HepG2 (cell line): Measurements from ENCODE around the gene PITPNM2. TPM values are rescaled to one million over a fixed set of nuclear protein-coding genes. Genes with fewer than 3 reads are reported as not detected.
A peak's percentile ranks its signal among the peaks of the same experiment; 100 is the strongest.

ENCODE experiments used
- ASH2L ChIP-seq: fragments of 300-600, 200-600 bp; sonication (generic); IDR thresholded peaks from 2 replicates; pipeline ENCODE4 v1.7.0; 2017; ENCODE audit warnings: low read depth, mild to moderate bottlenecking, moderate library complexity, mixed read lengths, low read length; ENCODE audit not compliant: insufficient read length
- HNRNPL ChIP-seq: fragments of 200-400 bp; formaldehyde crosslinking; IDR thresholded peaks from 2 replicates; pipeline ENCODE4 v1.6.1; 2017; ENCODE audit warnings: mild to moderate bottlenecking, low read depth, low read length
- HOXA5 ChIP-seq: sonication (generic); formaldehyde crosslinking; IDR thresholded peaks from 2 replicates; pipeline ENCODE4 v1.4.0; 2020; ENCODE audit warnings: missing genetic modification reagents
- NR1H2 ChIP-seq: sonication (generic); formaldehyde crosslinking; IDR thresholded peaks from 2 replicates; pipeline ENCODE4 v1.8.1; 2022; ENCODE audit warnings: low read depth, missing genetic modification reagents, borderline replicate concordance
- RELA ChIP-seq: sonication (generic); formaldehyde crosslinking; IDR thresholded peaks from 2 replicates; pipeline ENCODE4 v1.4.0; 2020; ENCODE audit warnings: missing genetic modification reagents
- SAP130 ChIP-seq: IDR thresholded peaks from 2 replicates; pipeline ENCODE4 v1.6.1; 2016; ENCODE audit warnings: low read depth
- ZNF207 ChIP-seq: fragments of 450-650 bp; IDR thresholded peaks from 2 replicates; pipeline ENCODE4 v1.6.1; 2016; ENCODE audit warnings: antibody characterized with exemption, borderline replicate concordance
- ZNF562 ChIP-seq: sonication (generic); formaldehyde crosslinking; IDR thresholded peaks from 2 replicates; pipeline ENCODE4 v1.8.0; 2022; ENCODE audit warnings: missing genetic modification reagents, borderline replicate concordance
- ZNF782 ChIP-seq: sonication (generic); formaldehyde crosslinking; IDR thresholded peaks from 2 replicates; pipeline ENCODE4 v1.4.0; 2020; ENCODE audit warnings: missing genetic modification reagents, mild to moderate bottlenecking, borderline replicate concordance
- polyA plus RNA-seq, 8 experiments: library from polyadenylated mRNA; depleted of rRNA in 3 of 8; stranded (reverse) in 7 of 8; unstranded in 1 of 8; fragments of >200 nt; fragmentation: Illumina TruSeq in 4 of 8; extraction: Trizol in 4 of 8; gene quantifications; 2 replicates each; pipeline versions ENCODE4 v1.2.1 to v1.2.3, GENCODE V29; 2011 to 2016; ENCODE audit warnings: low read depth in 4 of 8, missing spikeins in 1 of 8, mixed read lengths in 1 of 8; ENCODE audit not compliant: insufficient read depth in 1 of 8
- total RNA-seq, 5 experiments: library from RNA; depleted of rRNA; stranded (reverse); fragments of >200 nt; fragmentation: Illumina TruSeq; extraction: Trizol; gene quantifications; 2 replicates each; pipeline ENCODE4 v1.2.3, GENCODE V29; 2016; ENCODE audit warnings: low read depth in 1 of 5
- TF ChIP-seq, protein P1 (sequence below): sonication (generic); formaldehyde crosslinking; IDR thresholded peaks from 2 replicates; pipeline ENCODE4 v1.9.0; 2021; ENCODE audit warnings: missing genetic modification reagents, mild to moderate bottlenecking, borderline replicate concordance
- TF ChIP-seq, protein P2 (sequence below): sonication (generic); formaldehyde crosslinking; conservative IDR thresholded peaks from 2 replicates; pipeline ENCODE4 v1.5.0; 2020; ENCODE audit warnings: missing genetic modification reagents
- TF ChIP-seq, protein P3 (sequence below): sonication (generic); formaldehyde crosslinking; IDR thresholded peaks from 2 replicates; pipeline ENCODE4 v1.4.0; 2020; ENCODE audit warnings: missing genetic modification reagents
- TF ChIP-seq, protein P4 (sequence below): sonication (generic); formaldehyde crosslinking; IDR thresholded peaks from 2 replicates; pipeline ENCODE4 v1.5.1; 2020; ENCODE audit warnings: mild to moderate bottlenecking, missing genetic modification reagents, moderate library complexity
- TF ChIP-seq, protein P5 (sequence below), 2 experiments: sonication (generic) in 1 of 2; formaldehyde crosslinking in 1 of 2; IDR thresholded peaks; 2 replicates each; pipeline versions ENCODE4 v1.5.1 to v1.6.1; 2011 to 2020; ENCODE audit warnings: borderline replicate concordance in 1 of 2, low read depth in 1 of 2, low read length in 1 of 2, mild to moderate bottlenecking in 1 of 2, missing genetic modification reagents in 1 of 2, moderate library complexity in 1 of 2

Gene PITPNM2
- total and polyA plus RNA-seq, 2 of the 13 experiments (the other 11 are each of a cell fraction or from before 2014, with no cell fraction given), result 4.2 to 5.3 TPM

DNA sequence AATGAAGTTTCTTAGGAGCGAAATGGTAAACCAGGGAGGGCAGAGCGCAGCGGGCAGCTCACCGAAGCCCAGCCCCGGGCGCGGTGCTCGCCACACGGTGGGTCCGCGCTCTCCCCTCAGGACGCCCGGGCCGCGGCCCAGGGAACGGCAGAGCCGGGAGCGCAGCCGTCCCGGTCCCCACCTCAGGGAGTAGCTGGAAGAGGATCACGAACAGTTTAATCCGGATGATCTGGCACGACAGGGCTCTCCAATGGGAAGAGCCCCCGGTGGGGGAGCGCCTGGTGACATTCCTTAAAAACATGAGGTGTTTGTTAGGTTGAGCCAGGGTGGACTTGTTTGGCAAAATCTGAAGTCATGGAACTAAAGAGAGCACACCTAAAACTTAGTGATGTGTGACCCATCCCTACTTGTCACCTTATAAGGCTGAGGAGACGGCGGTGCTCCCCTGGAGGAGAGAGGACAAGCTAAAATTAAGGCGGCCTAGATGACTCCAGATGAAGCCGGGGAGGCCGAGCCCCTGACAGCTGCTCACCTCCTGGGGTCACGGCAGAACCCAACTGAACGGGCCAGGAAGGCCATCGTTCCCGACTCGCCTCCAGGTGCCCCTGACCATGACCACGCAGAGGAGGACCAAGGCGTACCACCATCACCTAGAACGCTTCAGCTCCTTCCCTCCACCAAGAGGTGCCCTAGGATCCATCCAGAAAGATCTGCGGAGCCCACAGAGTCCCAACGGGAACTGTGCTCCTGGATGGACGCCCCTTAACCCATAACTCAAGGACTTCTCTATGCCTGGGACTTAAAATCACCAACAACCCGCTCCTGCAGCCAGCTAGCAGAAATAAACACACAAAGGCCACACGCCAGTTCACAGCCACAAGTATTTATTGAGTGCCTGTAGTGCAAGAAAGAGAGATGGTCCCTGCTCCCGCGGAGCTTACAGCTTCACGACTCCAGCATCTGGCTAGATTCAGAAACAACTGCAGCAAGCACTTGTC lies 866 bp upstream of the PITPNM2 start (continued):
- TF ChIP-seq, protein P1, sequence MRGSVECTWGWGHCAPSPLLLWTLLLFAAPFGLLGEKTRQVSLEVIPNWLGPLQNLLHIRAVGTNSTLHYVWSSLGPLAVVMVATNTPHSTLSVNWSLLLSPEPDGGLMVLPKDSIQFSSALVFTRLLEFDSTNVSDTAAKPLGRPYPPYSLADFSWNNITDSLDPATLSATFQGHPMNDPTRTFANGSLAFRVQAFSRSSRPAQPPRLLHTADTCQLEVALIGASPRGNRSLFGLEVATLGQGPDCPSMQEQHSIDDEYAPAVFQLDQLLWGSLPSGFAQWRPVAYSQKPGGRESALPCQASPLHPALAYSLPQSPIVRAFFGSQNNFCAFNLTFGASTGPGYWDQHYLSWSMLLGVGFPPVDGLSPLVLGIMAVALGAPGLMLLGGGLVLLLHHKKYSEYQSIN (CRISPR knock-in tag), result no peak
- TF ChIP-seq SAP130 (CRISPR knock-in tag) (no peak), ASH2L (peak; percentile 20), ZNF207 (no peak), HOXA5 (CRISPR knock-in tag) (0 out of 2 replicates have a peak, but pooled peaks have one; percentile 31), HNRNPL (no peak), ZNF782 (CRISPR knock-in tag) (no peak), NR1H2 (CRISPR knock-in tag) (no peak), ZNF562 (CRISPR knock-in tag) (no peak), RELA (CRISPR knock-in tag) (no peak)
- TF ChIP-seq, protein P2, sequence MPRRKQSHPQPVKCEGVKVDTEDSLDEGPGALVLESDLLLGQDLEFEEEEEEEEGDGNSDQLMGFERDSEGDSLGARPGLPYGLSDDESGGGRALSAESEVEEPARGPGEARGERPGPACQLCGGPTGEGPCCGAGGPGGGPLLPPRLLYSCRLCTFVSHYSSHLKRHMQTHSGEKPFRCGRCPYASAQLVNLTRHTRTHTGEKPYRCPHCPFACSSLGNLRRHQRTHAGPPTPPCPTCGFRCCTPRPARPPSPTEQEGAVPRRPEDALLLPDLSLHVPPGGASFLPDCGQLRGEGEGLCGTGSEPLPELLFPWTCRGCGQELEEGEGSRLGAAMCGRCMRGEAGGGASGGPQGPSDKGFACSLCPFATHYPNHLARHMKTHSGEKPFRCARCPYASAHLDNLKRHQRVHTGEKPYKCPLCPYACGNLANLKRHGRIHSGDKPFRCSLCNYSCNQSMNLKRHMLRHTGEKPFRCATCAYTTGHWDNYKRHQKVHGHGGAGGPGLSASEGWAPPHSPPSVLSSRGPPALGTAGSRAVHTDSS (CRISPR knock-in tag), result no peak
- TF ChIP-seq, protein P3, sequence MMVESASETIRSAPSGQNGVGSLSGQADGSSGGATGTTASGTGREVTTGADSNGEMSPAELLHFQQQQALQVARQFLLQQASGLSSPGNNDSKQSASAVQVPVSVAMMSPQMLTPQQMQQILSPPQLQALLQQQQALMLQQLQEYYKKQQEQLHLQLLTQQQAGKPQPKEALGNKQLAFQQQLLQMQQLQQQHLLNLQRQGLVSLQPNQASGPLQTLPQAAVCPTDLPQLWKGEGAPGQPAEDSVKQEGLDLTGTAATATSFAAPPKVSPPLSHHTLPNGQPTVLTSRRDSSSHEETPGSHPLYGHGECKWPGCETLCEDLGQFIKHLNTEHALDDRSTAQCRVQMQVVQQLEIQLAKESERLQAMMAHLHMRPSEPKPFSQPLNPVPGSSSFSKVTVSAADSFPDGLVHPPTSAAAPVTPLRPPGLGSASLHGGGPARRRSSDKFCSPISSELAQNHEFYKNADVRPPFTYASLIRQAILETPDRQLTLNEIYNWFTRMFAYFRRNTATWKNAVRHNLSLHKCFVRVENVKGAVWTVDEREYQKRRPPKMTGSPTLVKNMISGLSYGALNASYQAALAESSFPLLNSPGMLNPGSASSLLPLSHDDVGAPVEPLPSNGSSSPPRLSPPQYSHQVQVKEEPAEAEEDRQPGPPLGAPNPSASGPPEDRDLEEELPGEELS (CRISPR knock-in tag), result no peak
- TF ChIP-seq, protein P4, sequence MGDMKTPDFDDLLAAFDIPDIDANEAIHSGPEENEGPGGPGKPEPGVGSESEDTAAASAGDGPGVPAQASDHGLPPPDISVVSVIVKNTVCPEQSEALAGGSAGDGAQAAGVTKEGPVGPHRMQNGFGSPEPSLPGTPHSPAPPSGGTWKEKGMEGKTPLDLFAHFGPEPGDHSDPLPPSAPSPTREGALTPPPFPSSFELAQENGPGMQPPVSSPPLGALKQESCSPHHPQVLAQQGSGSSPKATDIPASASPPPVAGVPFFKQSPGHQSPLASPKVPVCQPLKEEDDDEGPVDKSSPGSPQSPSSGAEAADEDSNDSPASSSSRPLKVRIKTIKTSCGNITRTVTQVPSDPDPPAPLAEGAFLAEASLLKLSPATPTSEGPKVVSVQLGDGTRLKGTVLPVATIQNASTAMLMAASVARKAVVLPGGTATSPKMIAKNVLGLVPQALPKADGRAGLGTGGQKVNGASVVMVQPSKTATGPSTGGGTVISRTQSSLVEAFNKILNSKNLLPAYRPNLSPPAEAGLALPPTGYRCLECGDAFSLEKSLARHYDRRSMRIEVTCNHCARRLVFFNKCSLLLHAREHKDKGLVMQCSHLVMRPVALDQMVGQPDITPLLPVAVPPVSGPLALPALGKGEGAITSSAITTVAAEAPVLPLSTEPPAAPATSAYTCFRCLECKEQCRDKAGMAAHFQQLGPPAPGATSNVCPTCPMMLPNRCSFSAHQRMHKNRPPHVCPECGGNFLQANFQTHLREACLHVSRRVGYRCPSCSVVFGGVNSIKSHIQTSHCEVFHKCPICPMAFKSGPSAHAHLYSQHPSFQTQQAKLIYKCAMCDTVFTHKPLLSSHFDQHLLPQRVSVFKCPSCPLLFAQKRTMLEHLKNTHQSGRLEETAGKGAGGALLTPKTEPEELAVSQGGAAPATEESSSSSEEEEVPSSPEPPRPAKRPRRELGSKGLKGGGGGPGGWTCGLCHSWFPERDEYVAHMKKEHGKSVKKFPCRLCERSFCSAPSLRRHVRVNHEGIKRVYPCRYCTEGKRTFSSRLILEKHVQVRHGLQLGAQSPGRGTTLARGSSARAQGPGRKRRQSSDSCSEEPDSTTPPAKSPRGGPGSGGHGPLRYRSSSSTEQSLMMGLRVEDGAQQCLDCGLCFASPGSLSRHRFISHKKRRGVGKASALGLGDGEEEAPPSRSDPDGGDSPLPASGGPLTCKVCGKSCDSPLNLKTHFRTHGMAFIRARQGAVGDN, result peak; percentile 55
- TF ChIP-seq, protein P5, sequence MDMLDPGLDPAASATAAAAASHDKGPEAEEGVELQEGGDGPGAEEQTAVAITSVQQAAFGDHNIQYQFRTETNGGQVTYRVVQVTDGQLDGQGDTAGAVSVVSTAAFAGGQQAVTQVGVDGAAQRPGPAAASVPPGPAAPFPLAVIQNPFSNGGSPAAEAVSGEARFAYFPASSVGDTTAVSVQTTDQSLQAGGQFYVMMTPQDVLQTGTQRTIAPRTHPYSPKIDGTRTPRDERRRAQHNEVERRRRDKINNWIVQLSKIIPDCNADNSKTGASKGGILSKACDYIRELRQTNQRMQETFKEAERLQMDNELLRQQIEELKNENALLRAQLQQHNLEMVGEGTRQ (IDR thresholded peaks at IDR 0.05; ENCODE audit: low read depth, low read length), result no peak
- TF ChIP-seq, protein P5 (CRISPR knock-in tag; IDR thresholded peaks at IDR 0.05; ENCODE audit: borderline replicate concordance), result no peak
